Progenitor cell of endocrine pancreas (in vitro differentiated cells): ENCODE data around the gene ZG16B. TPM values are rescaled to one million over a fixed set of nuclear protein-coding genes. Genes with fewer than 3 reads are reported as not detected.

Source experiments
- DNase-seq: peaks from one replicate; pipeline ENCODE4 v3.0.0; 2021; ENCODE audit warnings: low spot score; ENCODE audit not compliant: unreplicated experiment
- H3K27ac Mint-ChIP-seq: 2 replicates; pipeline ENCODE4 v1.8.0; 2021; ENCODE audit warnings: mild to moderate bottlenecking, moderate library complexity, mixed read lengths
- H3K27me3 Mint-ChIP-seq: 2 replicates; pipeline ENCODE4 v1.8.0; 2021; ENCODE audit warnings: mixed read lengths
- H3K36me3 Mint-ChIP-seq: 2 replicates; pipeline ENCODE4 v1.8.0; 2022; ENCODE audit warnings: mixed read lengths; ENCODE audit not compliant: insufficient read depth
- H3K4me1 Mint-ChIP-seq: 2 replicates; pipeline ENCODE4 v1.8.0; 2021; ENCODE audit warnings: low read depth, mixed read lengths
- H3K4me3 Mint-ChIP-seq: 2 replicates; pipeline ENCODE4 v1.8.0; 2021; ENCODE audit warnings: low read depth, mild to moderate bottlenecking, moderate library complexity, mixed read lengths
- H3K9me3 Mint-ChIP-seq: 2 replicates; pipeline ENCODE4 v1.8.0; 2021; ENCODE audit warnings: low read depth, mixed read lengths
- CTCF ChIP-seq: fragments of 200-600 bp; sonication (generic); IDR thresholded peaks from one replicate; pipeline ENCODE4 v1.5.0; 2021; ENCODE audit warnings: antibody characterized with exemption, mild to moderate bottlenecking; ENCODE audit not compliant: unreplicated experiment
- total RNA-seq: library from RNA; stranded (reverse); gene quantifications from 2 replicates; pipeline ENCODE4 v1.2.1, GENCODE V29; 2021

Gene ZG16B
- total RNA-seq, 1 donor from 2014 or later: not detected

- TF ChIP-seq CTCF: no peak
- no peak for DNase-seq
- no peaks in the 10 kb centered on the region for H3K4me1 Mint-ChIP-seq
- peaks cover 29% of the 10 kb centered on the region for H3K27me3 Mint-ChIP-seq
- H3K36me3 Mint-ChIP-seq: peaks cover 2% of the 10 kb centered on the region
- H3K27ac Mint-ChIP-seq: no peak overlapping the region
- no peak overlapping the region for H3K4me3 Mint-ChIP-seq
- peaks cover 18% of the 10 kb centered on the region for H3K9me3 Mint-ChIP-seq
Measured at GRCh38 chr16:2808181-2808580, 21.9 kb upstream of the ZG16B start.

- Mint-ChIP-seq H3K36me3 (no peaks in the 10 kb centered on the region), H3K27ac (no peak overlapping the region), H3K4me1 (no peaks in the 10 kb centered on the region), H3K9me3 (peaks cover 7% of the 10 kb centered on the region), H3K4me3 (no peak overlapping the region), H3K27me3 (peaks cover 29% of the 10 kb centered on the region)
- no peak for DNase-seq
- TF ChIP-seq CTCF: no peak
Measured at GRCh38 chr16:2809149-2809760, 20.8 kb upstream of the ZG16B start.

- no peaks in the 10 kb centered on the region for H3K36me3 Mint-ChIP-seq
- H3K4me1 Mint-ChIP-seq: no peaks in the 10 kb centered on the region
- no peak for DNase-seq
- H3K27ac Mint-ChIP-seq: no peak overlapping the region
- peaks cover 24% of the 10 kb centered on the region for H3K27me3 Mint-ChIP-seq
- no peak for TF ChIP-seq CTCF
- no peak overlapping the region for H3K4me3 Mint-ChIP-seq
- peaks cover 5% of the 10 kb centered on the region for H3K9me3 Mint-ChIP-seq
Measured at GRCh38 chr16:2810651-2811050, 19.5 kb upstream of the ZG16B start.

DNA sequence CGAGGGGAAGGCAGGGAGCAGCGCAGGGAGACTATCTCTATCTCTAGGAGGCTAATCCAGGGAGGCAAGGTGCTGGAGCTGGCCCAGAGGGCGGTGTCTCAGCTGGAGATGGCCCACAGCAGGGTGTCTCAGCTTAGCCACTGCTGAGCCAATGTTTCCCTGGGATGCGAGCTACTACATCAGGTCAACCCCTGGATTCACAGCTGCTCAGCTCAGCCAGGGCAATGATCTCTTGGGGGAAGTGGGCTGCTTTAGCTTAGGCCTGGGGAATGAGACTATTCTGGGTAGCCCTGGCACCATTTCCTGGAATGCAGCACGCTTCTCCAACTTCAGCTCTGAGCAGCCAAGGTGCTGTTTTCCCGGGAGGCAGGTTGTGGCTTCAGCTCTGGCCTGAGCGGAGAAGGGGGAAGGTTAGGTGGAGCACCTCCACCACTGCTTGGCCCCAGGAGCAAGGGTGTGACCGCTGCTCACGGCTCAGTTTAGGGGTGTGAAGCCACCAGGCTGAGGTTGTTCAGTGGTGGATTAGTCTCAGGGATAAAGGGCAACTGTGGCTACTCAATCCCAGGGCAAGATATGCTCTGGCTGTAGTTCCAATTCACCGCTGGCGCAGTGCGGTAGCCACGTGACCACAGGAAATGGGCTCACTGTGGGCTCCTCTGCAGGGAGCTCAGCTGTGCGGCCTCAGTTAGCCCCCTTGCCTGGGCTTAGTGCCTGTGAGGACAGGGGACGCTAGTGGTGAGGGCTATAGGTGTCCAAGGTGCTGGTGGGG, 18.2 kb upstream of the ZG16B start:
- Mint-ChIP-seq H3K27me3 (peaks cover 24% of the 10 kb centered on the region), H3K36me3 (no peaks in the 10 kb centered on the region), H3K4me3 (no peak overlapping the region), H3K4me1 (no peaks in the 10 kb centered on the region), H3K27ac (no peak overlapping the region), H3K9me3 (peaks cover 5% of the 10 kb centered on the region)
- TF ChIP-seq CTCF: no peak
- DNase-seq: no peak

DNA sequence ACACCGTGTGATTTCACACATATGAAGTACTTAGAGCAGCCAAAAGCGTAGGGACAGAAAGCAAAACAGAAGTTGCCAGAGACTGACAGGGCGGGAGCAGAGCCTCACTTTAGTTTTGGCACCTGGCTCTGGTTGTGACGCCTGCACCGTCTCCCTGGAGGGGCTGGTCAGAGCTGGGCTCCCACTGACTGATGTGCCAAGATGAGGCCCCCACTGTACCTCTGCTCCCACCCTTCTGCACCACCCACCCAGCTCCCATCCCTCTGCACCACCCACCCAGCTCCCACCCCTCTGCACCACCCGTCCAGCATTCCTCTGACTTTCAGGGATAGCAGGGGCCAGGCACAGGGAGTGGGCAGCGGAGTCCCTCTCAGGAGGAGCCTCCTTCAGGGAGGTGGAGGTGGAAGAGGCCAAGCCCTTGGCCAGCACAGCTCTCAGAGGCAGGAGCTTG, 16.3 kb upstream of the ZG16B start:
- DNase-seq: no peak
- H3K4me3 Mint-ChIP-seq: no peak overlapping the region
- H3K27me3 Mint-ChIP-seq: peaks cover 23% of the 10 kb centered on the region
- H3K36me3 Mint-ChIP-seq: no peaks in the 10 kb centered on the region
- peaks cover 5% of the 10 kb centered on the region for H3K9me3 Mint-ChIP-seq
- no peak for TF ChIP-seq CTCF
- H3K4me1 Mint-ChIP-seq: no peaks in the 10 kb centered on the region
- no peak overlapping the region for H3K27ac Mint-ChIP-seq
